GM06990 (cell line): Measurements from ENCODE around the gene MACC1.

Experiments
- DNase-seq: peaks from one replicate; pipeline ENCODE4 v3.0.0-alpha.2; 2011; ENCODE audit not compliant: insufficient read length; ENCODE audit errors: extremely low read depth
- H3K27me3 ChIP-seq: replicated peaks from 2 replicates; pipeline ENCODE4 v1.6.0; 2011; ENCODE audit warnings: low read length; ENCODE audit not compliant: control insufficient read depth, insufficient read depth
- H3K36me3 ChIP-seq: 2 replicates; pipeline ENCODE4 v1.5.1; 2011; ENCODE audit warnings: low read length; ENCODE audit not compliant: control insufficient read depth, insufficient read depth
- H3K4me3 ChIP-seq: replicated peaks from 2 replicates; pipeline ENCODE4 v1.5.1; 2011; ENCODE audit warnings: low read depth, mild to moderate bottlenecking, control low read depth, low read length
- CTCF ChIP-seq: IDR thresholded peaks from 2 replicates; pipeline ENCODE4 v1.5.1; 2011; ENCODE audit warnings: low read length, control low read depth, mild to moderate bottlenecking, inconsistent platforms; ENCODE audit not compliant: insufficient read depth, poor library complexity, severe bottlenecking

Gene MACC1

GRCh38 chr7:20236043-20236442, 18.9 kb upstream of the MACC1 start:
- no peak for TF ChIP-seq CTCF

GRCh38 chr7:20235288-20235687, 18.1 kb upstream of the MACC1 start:
- DNase-seq, result no peak
- H3K36me3 ChIP-seq, result no peaks in the 10 kb centered on the region
- no peak for TF ChIP-seq CTCF
- no peak overlapping the region for H3K4me3 ChIP-seq
- H3K27me3 ChIP-seq, result no peaks in the 10 kb centered on the region

More at GRCh38 chr7:20236043-20236442, 18.9 kb upstream of the MACC1 start:
- Histone ChIP-seq H3K4me3 (no peak overlapping the region), H3K36me3 (no peaks in the 10 kb centered on the region), H3K27me3 (no peaks in the 10 kb centered on the region)
- DNase-seq, result no peak

GRCh38 chr7:20233362-20233761, 16.2 kb upstream of the MACC1 start:
- TF ChIP-seq CTCF, result no peak
- no peak for DNase-seq
- Histone ChIP-seq H3K36me3 (no peaks in the 10 kb centered on the region), H3K27me3 (no peaks in the 10 kb centered on the region), H3K4me3 (no peak overlapping the region)

- Histone ChIP-seq H3K4me3 (no peak overlapping the region), H3K36me3 (no peaks in the 10 kb centered on the region), H3K27me3 (no peaks in the 10 kb centered on the region)
- TF ChIP-seq CTCF, result no peak
- no peak for DNase-seq
These were observed 15.7 kb upstream of the MACC1 start for GRCh38 chr7:20232848-20233247.

- TF ChIP-seq CTCF, result no peak
- Histone ChIP-seq H3K4me3 (no peak overlapping the region), H3K27me3 (no peaks in the 10 kb centered on the region), H3K36me3 (no peaks in the 10 kb centered on the region)
- DNase-seq, result no peak
These were observed 12.7 kb upstream of the MACC1 start for GRCh38 chr7:20229646-20230500.
